GM19328 (cell line): Measurements from ENCODE around the gene FRMPD4.

Source experiments
- ATAC-seq: cut with Tn5 transposase; IDR thresholded peaks from one replicate; pipeline ENCODE4 v1.9.1; 2021; ENCODE audit warnings: mild to moderate bottlenecking, moderate library complexity; ENCODE audit not compliant: unreplicated experiment

The FRMPD4 gene

GRCh38 chrX:12423346-12423745 lies 285.1 kb downstream of the FRMPD4 start:
- ATAC-seq: no peak

GRCh38 chrX:12425496-12425895 lies 287.2 kb downstream of the FRMPD4 start:
- ATAC-seq: no peak

- ATAC-seq: no peak
Observed at GRCh38 chrX:12426420-12426819, 288.1 kb downstream of the FRMPD4 start.

- ATAC-seq: no peak
Observed at GRCh38 chrX:12434493-12434892, 296.2 kb downstream of the FRMPD4 start.

GRCh38 chrX:12439416-12439815 lies 301.1 kb downstream of the FRMPD4 start:
- no peak for ATAC-seq

- ATAC-seq: no peak
Observed at GRCh38 chrX:12440246-12440645, 302.0 kb downstream of the FRMPD4 start.

GRCh38 chrX:12441381-12442128 lies 303.3 kb downstream of the FRMPD4 start:
- no peak for ATAC-seq

- peak; percentile 81 for ATAC-seq
Observed at GRCh38 chrX:12443534-12444098, 305.3 kb downstream of the FRMPD4 start.

GRCh38 chrX:12446342-12447075 lies 308.2 kb downstream of the FRMPD4 start:
- ATAC-seq: no peak

GRCh38 chrX:12447448-12448064 lies 309.3 kb downstream of the FRMPD4 start:
- ATAC-seq: no peak

- no peak for ATAC-seq
Observed at GRCh38 chrX:12452268-12452667, 314.0 kb downstream of the FRMPD4 start.

GRCh38 chrX:12460929-12461328 lies 322.7 kb downstream of the FRMPD4 start:
- ATAC-seq: no peak

GRCh38 chrX:12463052-12463451 lies 324.8 kb downstream of the FRMPD4 start:
- no peak for ATAC-seq

GRCh38 chrX:12463873-12464272 lies 325.6 kb downstream of the FRMPD4 start:
- no peak for ATAC-seq

GRCh38 chrX:12467321-12467720 lies 329.0 kb downstream of the FRMPD4 start:
- ATAC-seq: no peak

GRCh38 chrX:12469296-12469695 lies 331.0 kb downstream of the FRMPD4 start:
- no peak for ATAC-seq

GRCh38 chrX:12471061-12471460 lies 332.8 kb downstream of the FRMPD4 start:
- ATAC-seq: no peak

GRCh38 chrX:12480956-12481355 lies 342.7 kb downstream of the FRMPD4 start:
- ATAC-seq: no peak

- ATAC-seq: no peak
Observed at GRCh38 chrX:12488220-12488619, 349.9 kb downstream of the FRMPD4 start.

- no peak for ATAC-seq
Observed at GRCh38 chrX:12488771-12489170, 350.5 kb downstream of the FRMPD4 start.

- ATAC-seq: no peak
Observed at GRCh38 chrX:12489341-12489740, 351.1 kb downstream of the FRMPD4 start.
